Thyroid gland (tissue), 4 donors: Measurements from ENCODE around the gene IGFN1.

Experiments
- CTCF ChIP-seq, 6 experiments: fragments of 200-600 bp in 3 of 6; fragments of 450-650 bp in 3 of 6; sonication (generic) in 3 of 6; IDR thresholded peaks; one replicate each; pipeline ENCODE4 v1.5.1; 2016 to 2019; ENCODE audit warnings: antibody characterized with exemption in 6 of 6, mild to moderate bottlenecking in 2 of 6, inconsistent platforms in 1 of 6, moderate library complexity in 1 of 6
- POLR2A ChIP-seq, 2 donors: fragments of 450-650 bp; IDR thresholded peaks; one replicate each; pipeline ENCODE4 v1.6.1; 2017; ENCODE audit warnings: antibody characterized with exemption in 2 of 2, mild to moderate bottlenecking in 2 of 2, moderate library complexity in 1 of 2

GRCh38 chr1:201173736-201174135 lies 16.9 kb upstream of the IGFN1 start:
- TF ChIP-seq CTCF (IDR thresholded peaks at IDR 0.05): no peak
- no peak for TF ChIP-seq POLR2A (IDR thresholded peaks at IDR 0.05)
